SK-N-SH treated with all-trans-retinoic acid at 6 μM for 48 hours (cell line): ENCODE results near the gene LGMN.

ENCODE experiments used
- ATAC-seq: fragments of 200-7000 bp; cut with Tn5 transposase; 3 replicates; pipeline ENCODE4 v1.9.1; 2020; ENCODE audit warnings: mild to moderate bottlenecking, moderate library complexity
- ARNTL ChIP-seq: fragments of 450-650 bp; formaldehyde crosslinking; IDR thresholded peaks from 2 replicates; pipeline ENCODE4 v1.5.0; 2020; ENCODE audit warnings: low read depth, mild to moderate bottlenecking, moderate library complexity, borderline replicate concordance
- BACH2 ChIP-seq: fragments of 250-450 bp; sonication (Bioruptor Pico); IDR thresholded peaks from 2 replicates; pipeline ENCODE4 v1.9.0; 2021; ENCODE audit warnings: mild to moderate bottlenecking, borderline replicate concordance
- CREB5 ChIP-seq: fragments of 250-450 bp; sonication (Bioruptor Pico); IDR thresholded peaks from 2 replicates; pipeline ENCODE4 v1.5.1; 2020; ENCODE audit warnings: low read depth, mild to moderate bottlenecking, moderate library complexity
- CSDC2 ChIP-seq: fragments of 250-450 bp; sonication (Bioruptor Pico); IDR thresholded peaks from 2 replicates; pipeline ENCODE4 v1.5.0; 2020; ENCODE audit warnings: mild to moderate bottlenecking, moderate library complexity
- ESRRG ChIP-seq: fragments of 250-450 bp; sonication (Bioruptor Pico); IDR thresholded peaks from 2 replicates; pipeline ENCODE4 v1.6.1; 2021; ENCODE audit warnings: mild to moderate bottlenecking
- ISL1 ChIP-seq: fragments of 250-450 bp; sonication (Bioruptor Pico); IDR thresholded peaks from 2 replicates; pipeline ENCODE4 v2.1.2; 2022; ENCODE audit warnings: mild to moderate bottlenecking, moderate library complexity
- OSR1 ChIP-seq: fragments of 250-450 bp; sonication (Bioruptor Pico); IDR thresholded peaks from 2 replicates; pipeline ENCODE4 v1.8.0; 2022; ENCODE audit warnings: moderate library complexity, mild to moderate bottlenecking, inconsistent platforms
- PATZ1 ChIP-seq: fragments of 250-450 bp; sonication (Bioruptor Pico); IDR thresholded peaks from 2 replicates; pipeline ENCODE4 v1.8.0; 2020; ENCODE audit warnings: mild to moderate bottlenecking, moderate library complexity, borderline replicate concordance
- PPARA ChIP-seq: fragments of 250-450 bp; sonication (Bioruptor Pico); IDR thresholded peaks from 2 replicates; pipeline ENCODE4 v1.5.0; 2020; ENCODE audit warnings: mild to moderate bottlenecking, borderline replicate concordance
- RARB ChIP-seq: fragments of 250-450 bp; sonication (Bioruptor Pico); IDR thresholded peaks from 2 replicates; pipeline ENCODE4 v1.8.0; 2021; ENCODE audit warnings: mild to moderate bottlenecking, moderate library complexity
- SNAI2 ChIP-seq: fragments of 250-450 bp; sonication (Bioruptor Pico); IDR thresholded peaks from 2 replicates; pipeline ENCODE4 v1.5.0; 2020; ENCODE audit warnings: mild to moderate bottlenecking, moderate library complexity
- TCF4 ChIP-seq: fragments of 250-450 bp; sonication (Bioruptor Pico); IDR thresholded peaks from 2 replicates; pipeline ENCODE4 v1.8.0; 2021; ENCODE audit warnings: mild to moderate bottlenecking, moderate library complexity, borderline replicate concordance
- TOX ChIP-seq: fragments of 250-450 bp; sonication (Bioruptor Pico); IDR thresholded peaks from 2 replicates; pipeline ENCODE4 v1.8.0; 2021; ENCODE audit warnings: mild to moderate bottlenecking, moderate library complexity, borderline replicate concordance
- TSHZ2 ChIP-seq: fragments of 250-450 bp; sonication (Bioruptor Pico); IDR thresholded peaks from 2 replicates; pipeline ENCODE4 v1.5.0; 2020; ENCODE audit warnings: mild to moderate bottlenecking, moderate library complexity
- ZC3H10 ChIP-seq: fragments of 250-450 bp; sonication (Bioruptor Pico); IDR thresholded peaks from 2 replicates; pipeline ENCODE4 v1.5.1; 2021; ENCODE audit warnings: mild to moderate bottlenecking, moderate library complexity
- ZFP30 ChIP-seq: fragments of 450-650 bp; formaldehyde crosslinking; IDR thresholded peaks from 2 replicates; pipeline ENCODE4 v1.5.0; 2022; ENCODE audit warnings: mild to moderate bottlenecking, moderate library complexity
- ZNF565 ChIP-seq: fragments of 450-650 bp; formaldehyde crosslinking; conservative IDR thresholded peaks from 2 replicates; pipeline ENCODE4 v1.5.0; 2020; ENCODE audit warnings: low read depth, mild to moderate bottlenecking, moderate library complexity
- ZNF70 ChIP-seq: fragments of 450-650 bp; formaldehyde crosslinking; IDR thresholded peaks from 2 replicates; pipeline ENCODE4 v1.5.0; 2020; ENCODE audit warnings: mild to moderate bottlenecking, moderate library complexity
- ZNF8 ChIP-seq: fragments of 450-650 bp; formaldehyde crosslinking; IDR thresholded peaks from 2 replicates; pipeline ENCODE4 v1.5.0; 2020; ENCODE audit warnings: mild to moderate bottlenecking, moderate library complexity
- TF ChIP-seq, protein P1 (sequence below): fragments of 250-450 bp; sonication (Bioruptor Pico); IDR thresholded peaks from 2 replicates; pipeline ENCODE4 v1.5.1; 2021; ENCODE audit warnings: mild to moderate bottlenecking, moderate library complexity
- TF ChIP-seq, protein P2 (sequence below): fragments of 250-450 bp; sonication (Bioruptor Pico); IDR thresholded peaks from 2 replicates; pipeline ENCODE4 v1.8.0; 2021; ENCODE audit warnings: low read depth, mild to moderate bottlenecking, moderate library complexity, borderline replicate concordance

The LGMN gene

GRCh38 chr14:92729634-92730358, 18.6 kb downstream of the LGMN start:
- no peak for ATAC-seq
- TF ChIP-seq BACH2 (CRISPR knock-in tag) (no peak), TCF4 (CRISPR knock-in tag) (no peak), PATZ1 (CRISPR knock-in tag) (no peak), ZC3H10 (CRISPR knock-in tag) (no peak), TOX (CRISPR knock-in tag) (no peak), ARNTL (CRISPR knock-in tag) (no peak), RARB (CRISPR knock-in tag) (no peak), ZNF70 (CRISPR knock-in tag) (no peak), ZNF8 (no peak), PPARA (CRISPR knock-in tag) (no peak), ZFP30 (CRISPR knock-in tag) (no peak), SNAI2 (CRISPR knock-in tag) (no peak), OSR1 (CRISPR knock-in tag) (no peak), ISL1 (CRISPR knock-in tag) (no peak), ESRRG (CRISPR knock-in tag) (no peak), CSDC2 (no peak), ZNF565 (CRISPR knock-in tag) (no peak), TSHZ2 (no peak)
- TF ChIP-seq, protein P1, sequence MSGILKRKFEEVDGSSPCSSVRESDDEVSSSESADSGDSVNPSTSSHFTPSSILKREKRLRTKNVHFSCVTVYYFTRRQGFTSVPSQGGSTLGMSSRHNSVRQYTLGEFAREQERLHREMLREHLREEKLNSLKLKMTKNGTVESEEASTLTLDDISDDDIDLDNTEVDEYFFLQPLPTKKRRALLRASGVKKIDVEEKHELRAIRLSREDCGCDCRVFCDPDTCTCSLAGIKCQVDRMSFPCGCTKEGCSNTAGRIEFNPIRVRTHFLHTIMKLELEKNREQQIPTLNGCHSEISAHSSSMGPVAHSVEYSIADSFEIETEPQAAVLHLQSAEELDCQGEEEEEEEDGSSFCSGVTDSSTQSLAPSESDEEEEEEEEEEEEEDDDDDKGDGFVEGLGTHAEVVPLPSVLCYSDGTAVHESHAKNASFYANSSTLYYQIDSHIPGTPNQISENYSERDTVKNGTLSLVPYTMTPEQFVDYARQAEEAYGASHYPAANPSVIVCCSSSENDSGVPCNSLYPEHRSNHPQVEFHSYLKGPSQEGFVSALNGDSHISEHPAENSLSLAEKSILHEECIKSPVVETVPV: no peak
- TF ChIP-seq, protein P2, sequence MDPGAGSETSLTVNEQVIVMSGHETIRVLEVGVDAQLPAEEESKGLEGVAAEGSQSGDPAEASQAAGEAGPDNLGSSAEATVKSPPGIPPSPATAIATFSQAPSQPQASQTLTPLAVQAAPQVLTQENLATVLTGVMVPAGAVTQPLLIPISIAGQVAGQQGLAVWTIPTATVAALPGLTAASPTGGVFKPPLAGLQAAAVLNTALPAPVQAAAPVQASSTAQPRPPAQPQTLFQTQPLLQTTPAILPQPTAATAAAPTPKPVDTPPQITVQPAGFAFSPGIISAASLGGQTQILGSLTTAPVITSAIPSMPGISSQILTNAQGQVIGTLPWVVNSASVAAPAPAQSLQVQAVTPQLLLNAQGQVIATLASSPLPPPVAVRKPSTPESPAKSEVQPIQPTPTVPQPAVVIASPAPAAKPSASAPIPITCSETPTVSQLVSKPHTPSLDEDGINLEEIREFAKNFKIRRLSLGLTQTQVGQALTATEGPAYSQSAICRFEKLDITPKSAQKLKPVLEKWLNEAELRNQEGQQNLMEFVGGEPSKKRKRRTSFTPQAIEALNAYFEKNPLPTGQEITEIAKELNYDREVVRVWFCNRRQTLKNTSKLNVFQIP: no peak

GRCh38 chr14:92728759-92729364, 19.6 kb downstream of the LGMN start:
- TF ChIP-seq ESRRG (CRISPR knock-in tag): no peak
- no peak for TF ChIP-seq CREB5
- no peak for TF ChIP-seq SNAI2 (CRISPR knock-in tag)
- no peak for TF ChIP-seq CSDC2
- TF ChIP-seq BACH2 (CRISPR knock-in tag): no peak
- no peak for TF ChIP-seq RARB (CRISPR knock-in tag)
- TF ChIP-seq, all 23 proteins: peak for 0
- ATAC-seq: no peak

DNA sequence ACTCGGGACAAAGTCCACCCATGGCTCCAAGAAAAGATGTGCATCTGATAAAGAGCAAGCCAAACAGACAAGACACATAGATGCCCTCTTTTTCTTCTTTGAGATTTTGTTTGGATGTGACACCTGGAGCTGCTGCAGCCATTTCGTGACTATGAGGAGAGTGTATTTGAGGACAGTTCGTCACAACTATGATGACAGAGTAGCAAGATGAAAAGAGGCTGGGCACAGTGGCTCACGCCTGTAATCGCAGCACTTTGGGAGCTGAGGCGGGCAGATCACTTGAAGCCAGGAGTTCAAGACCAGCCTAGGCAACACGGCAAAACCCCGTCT, 21.5 kb downstream of the LGMN start:
- no peak for TF ChIP-seq TCF4 (CRISPR knock-in tag)
- TF ChIP-seq ISL1 (CRISPR knock-in tag): no peak
- TF ChIP-seq ESRRG (CRISPR knock-in tag): no peak
- no peak for TF ChIP-seq ZNF70 (CRISPR knock-in tag)
- TF ChIP-seq SNAI2 (CRISPR knock-in tag): no peak
- no peak for ATAC-seq
